Measurements from ENCODE around the gene SLC6A13. TPM values are rescaled to one million over a fixed set of nuclear protein-coding genes. Genes with fewer than 3 reads are reported as not detected.

The SLC6A13 gene
- total RNA-seq, 2 experiments from 2014 or later = 0.11 to 0.60 TPM

DNA sequence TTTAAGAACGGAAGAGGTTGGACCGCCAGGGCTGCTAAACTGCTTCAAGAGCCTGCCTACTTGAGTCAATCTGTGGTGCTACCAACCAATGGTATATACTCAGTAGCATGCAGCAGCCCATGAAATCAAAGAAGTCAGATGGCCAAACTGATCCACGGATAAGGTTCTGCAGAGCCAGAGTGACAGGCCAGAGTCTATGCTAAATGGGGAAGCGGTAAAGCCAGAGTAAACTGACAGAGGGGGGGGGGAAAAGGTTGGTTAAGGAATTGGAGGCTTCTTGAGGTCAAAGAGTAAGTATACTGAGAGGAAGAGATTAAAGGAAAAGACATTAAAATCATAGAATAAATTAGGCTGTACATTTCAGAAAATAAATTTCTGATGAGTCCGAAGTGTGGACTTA is 15.4 kb upstream of the SLC6A13 start:
- no peak for DNase-seq

DNA sequence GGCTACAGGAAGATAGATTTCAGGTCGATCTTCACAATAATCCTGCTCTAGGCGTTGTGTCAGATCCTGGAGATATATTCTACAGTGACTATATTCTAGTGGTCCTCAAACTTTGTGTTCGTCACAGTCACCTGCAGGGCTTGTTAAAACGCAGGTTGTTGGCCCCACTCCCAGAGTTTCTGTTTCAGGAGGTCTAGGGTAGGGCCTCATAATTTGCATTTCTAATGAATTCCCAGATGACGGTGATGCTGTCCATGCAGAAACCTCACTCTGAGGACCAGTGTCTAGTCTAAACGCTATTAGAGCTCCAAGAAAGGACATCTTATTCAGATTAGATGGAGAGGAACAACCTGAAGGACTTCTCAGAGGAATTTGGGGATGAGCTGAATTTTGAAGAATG is 13.2 kb upstream of the SLC6A13 start:
- Mint-ChIP-seq H3K9me3 (no peaks in the 10 kb centered on the region), H3K36me3 (ENCODE audit: low read depth) (peaks cover 20% of the 10 kb centered on the region), H3K4me1 (ENCODE audit: low read depth) (no peaks in the 10 kb centered on the region), H3K4me3 (no peak overlapping the region), H3K27me3 (no peaks in the 10 kb centered on the region), H3K27ac (no peak overlapping the region)
- Histone ChIP-seq H3K9me3 (ENCODE audit: control insufficient read depth in 1 of 2, insufficient read depth in 1 of 2, low read length in 2 of 2) (no peaks in the 10 kb centered on the region), H3K27me3 (ENCODE audit: control insufficient read depth in 1 of 2, insufficient read depth in 2 of 2, low read length in 2 of 2) (no peaks in the 10 kb centered on the region), H3K36me3 (ENCODE audit: insufficient read depth, low read length) (no peaks in the 10 kb centered on the region), H3K4me1 (ENCODE audit: insufficient read depth, low read length) (no peaks in the 10 kb centered on the region), H3K4me3 (ENCODE audit: low read length) (no peak overlapping the region), H3K27ac (ENCODE audit: low read depth in 1 of 2, low read length in 2 of 2) (no peak overlapping the region)
- POLR2A ChIA-PET = no interaction called here
- CTCF ChIA-PET = no interaction called here
- DNase-seq (no peak), ATAC-seq (ENCODE audit: poor library complexity) (no peak)
- TF ChIP-seq, protein P1, sequence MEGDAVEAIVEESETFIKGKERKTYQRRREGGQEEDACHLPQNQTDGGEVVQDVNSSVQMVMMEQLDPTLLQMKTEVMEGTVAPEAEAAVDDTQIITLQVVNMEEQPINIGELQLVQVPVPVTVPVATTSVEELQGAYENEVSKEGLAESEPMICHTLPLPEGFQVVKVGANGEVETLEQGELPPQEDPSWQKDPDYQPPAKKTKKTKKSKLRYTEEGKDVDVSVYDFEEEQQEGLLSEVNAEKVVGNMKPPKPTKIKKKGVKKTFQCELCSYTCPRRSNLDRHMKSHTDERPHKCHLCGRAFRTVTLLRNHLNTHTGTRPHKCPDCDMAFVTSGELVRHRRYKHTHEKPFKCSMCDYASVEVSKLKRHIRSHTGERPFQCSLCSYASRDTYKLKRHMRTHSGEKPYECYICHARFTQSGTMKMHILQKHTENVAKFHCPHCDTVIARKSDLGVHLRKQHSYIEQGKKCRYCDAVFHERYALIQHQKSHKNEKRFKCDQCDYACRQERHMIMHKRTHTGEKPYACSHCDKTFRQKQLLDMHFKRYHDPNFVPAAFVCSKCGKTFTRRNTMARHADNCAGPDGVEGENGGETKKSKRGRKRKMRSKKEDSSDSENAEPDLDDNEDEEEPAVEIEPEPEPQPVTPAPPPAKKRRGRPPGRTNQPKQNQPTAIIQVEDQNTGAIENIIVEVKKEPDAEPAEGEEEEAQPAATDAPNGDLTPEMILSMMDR (IDR thresholded peaks at IDR 0.05) = no peak
- intact Hi-C loops (cut with DNase I, micrococcal nuclease) = no loop called here

More for the DNA sequence above, 15.4 kb upstream of the SLC6A13 start:
- ChIA-PET POLR2A (no interaction called here), CTCF (no interaction called here)
- Histone ChIP-seq H3K4me3 (ENCODE audit: low read length) (no peak overlapping the region), H3K36me3 (ENCODE audit: insufficient read depth, low read length) (peaks cover 11% of the 10 kb centered on the region), H3K9me3 (ENCODE audit: control insufficient read depth in 1 of 2, insufficient read depth in 1 of 2, low read length in 2 of 2) (no peaks in the 10 kb centered on the region), H3K27me3 (ENCODE audit: control insufficient read depth in 1 of 2, insufficient read depth in 2 of 2, low read length in 2 of 2) (no peaks in the 10 kb centered on the region), H3K27ac (ENCODE audit: low read depth in 1 of 2, low read length in 2 of 2) (no peak overlapping the region), H3K4me1 (ENCODE audit: insufficient read depth, low read length) (no peaks in the 10 kb centered on the region)
- TF ChIP-seq, protein P1 (IDR thresholded peaks at IDR 0.05) = no peak
- Mint-ChIP-seq H3K9me3 (no peaks in the 10 kb centered on the region), H3K4me1 (ENCODE audit: low read depth) (no peaks in the 10 kb centered on the region), H3K27me3 (no peaks in the 10 kb centered on the region), H3K27ac (no peak overlapping the region), H3K36me3 (ENCODE audit: low read depth) (peaks cover 36% of the 10 kb centered on the region), H3K4me3 (no peak overlapping the region)
- ATAC-seq (ENCODE audit: poor library complexity) = no peak
- intact Hi-C loops (cut with DNase I, micrococcal nuclease) = no loop called here

DNA sequence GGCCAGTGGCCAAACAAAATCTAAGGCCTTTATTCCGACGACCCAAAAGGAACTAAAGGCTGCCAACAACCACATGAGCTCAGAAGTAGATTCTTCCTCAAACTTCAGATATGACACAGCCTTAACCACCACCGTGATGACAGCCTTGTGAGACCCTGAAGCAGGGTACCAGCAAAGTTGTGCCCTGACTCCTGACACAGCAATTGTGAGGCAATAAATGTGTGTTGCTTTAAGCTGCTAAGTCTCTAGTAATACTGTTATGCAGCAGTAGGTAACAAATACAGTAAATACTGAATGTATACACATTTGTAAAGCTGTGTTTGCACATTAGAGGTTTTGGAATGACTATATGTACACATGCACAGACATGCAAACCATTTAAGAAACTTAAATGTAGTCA is 10.7 kb upstream of the SLC6A13 start:
- H3K4me1 ChIP-seq (ENCODE audit: insufficient read depth, low read length) = no peaks in the 10 kb centered on the region
- H3K36me3 Mint-ChIP-seq (ENCODE audit: low read depth) = no peaks in the 10 kb centered on the region
- H3K27ac Mint-ChIP-seq = no peak overlapping the region
- DNase-seq (no peak), ATAC-seq (ENCODE audit: poor library complexity) (no peak)
- H3K4me3 Mint-ChIP-seq = no peak overlapping the region
- H3K36me3 ChIP-seq (ENCODE audit: insufficient read depth, low read length) = no peaks in the 10 kb centered on the region
- no peaks in the 10 kb centered on the region for H3K27me3 Mint-ChIP-seq
- TF ChIP-seq, protein P1 (IDR thresholded peaks at IDR 0.05) = no peak
- no peaks in the 10 kb centered on the region for H3K4me1 Mint-ChIP-seq (ENCODE audit: low read depth)
- no peaks in the 10 kb centered on the region for H3K9me3 Mint-ChIP-seq
- H3K27ac ChIP-seq (ENCODE audit: low read depth in 1 of 2, low read length in 2 of 2) = no peak overlapping the region
- CTCF ChIA-PET = no interaction called here
- H3K4me3 ChIP-seq (ENCODE audit: low read length) = no peak overlapping the region
- H3K27me3 ChIP-seq (ENCODE audit: control insufficient read depth in 1 of 2, insufficient read depth in 2 of 2, low read length in 2 of 2) = no peaks in the 10 kb centered on the region
- POLR2A ChIA-PET = no interaction called here
- no peaks in the 10 kb centered on the region for H3K9me3 ChIP-seq (ENCODE audit: control insufficient read depth in 1 of 2, insufficient read depth in 1 of 2, low read length in 2 of 2)
- intact Hi-C loops (cut with DNase I, micrococcal nuclease) = no loop called here
